ENCODE results near the gene ASTN2.

- TF ChIP-seq CTCF (IDR thresholded peaks at IDR 0.05; ENCODE audit: borderline replicate concordance, extremely low read depth, low read length, poor library complexity, severe bottlenecking) (no peak), EZH2 (IDR thresholded peaks at IDR 0.05; ENCODE audit: borderline replicate concordance, low read depth, low read length, severe bottlenecking) (no peak)
Observed at GRCh38 chr9:116460026-116460425, 954.8 kb downstream of the ASTN2 start.

Data from DND-41 (cell line).